ENCODE results near the gene GUCA1C. TPM values are rescaled to one million over a fixed set of nuclear protein-coding genes. Genes with fewer than 3 reads are reported as not detected.

The GUCA1C gene, protein sequence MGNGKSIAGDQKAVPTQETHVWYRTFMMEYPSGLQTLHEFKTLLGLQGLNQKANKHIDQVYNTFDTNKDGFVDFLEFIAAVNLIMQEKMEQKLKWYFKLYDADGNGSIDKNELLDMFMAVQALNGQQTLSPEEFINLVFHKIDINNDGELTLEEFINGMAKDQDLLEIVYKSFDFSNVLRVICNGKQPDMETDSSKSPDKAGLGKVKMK
- total RNA-seq = not detected in 2 replicates

DNA sequence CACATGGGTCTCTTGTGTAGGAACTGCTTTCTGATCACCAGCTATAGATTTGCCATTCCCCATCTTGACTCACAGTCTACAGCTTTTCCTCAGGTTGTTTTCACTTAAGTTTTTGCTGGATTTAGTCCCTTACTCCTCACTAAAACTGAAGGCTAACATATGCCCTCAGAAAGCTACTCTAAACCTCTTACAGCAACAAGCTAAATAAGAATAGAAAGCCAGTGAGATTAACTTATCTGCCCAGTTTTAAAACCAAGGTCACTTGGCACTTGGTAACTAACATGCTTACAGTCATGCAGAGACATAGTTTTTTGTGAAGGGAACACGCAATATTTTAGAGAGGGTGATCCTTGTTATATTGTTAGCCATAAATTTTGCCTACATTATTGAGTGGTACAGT lies at the start of gene GUCA1C:
Gene GUCA1C, minus strand, starts transcription at position 180 of the 400 bp plus-strand sequence. Its CDS starts 117 bp downstream, at position 63.

Other genes with a start within 250 kb of the GUCA1C start
- not detected in 2 replicates for gene RETNLB, start 196.5 kb downstream of the GUCA1C start, total RNA-seq
- not detected in 2 replicates for gene TRAT1, start 131.1 kb downstream of the GUCA1C start, total RNA-seq
- not detected in 2 replicates for gene MORC1, start 164.3 kb upstream of the GUCA1C start, total RNA-seq
- not detected in 2 replicates for gene C3orf85, start 182.8 kb upstream of the GUCA1C start, total RNA-seq